Endodermal cell (in vitro differentiated cells): ENCODE results near the gene DIP2B. TPM values are rescaled to one million over a fixed set of nuclear protein-coding genes. Genes with fewer than 3 reads are reported as not detected.

ENCODE experiments used
- DNase-seq: peaks from one replicate; pipeline ENCODE4 v3.0.0-alpha.2; 2017
- H3K27ac ChIP-seq: 2 replicates; pipeline ENCODE4 v1.5.1; 2013; ENCODE audit warnings: mild to moderate bottlenecking, low read depth, low read length, moderate library complexity
- H3K27me3 ChIP-seq: 2 replicates; pipeline ENCODE4 v1.6.1; 2013; ENCODE audit warnings: mild to moderate bottlenecking, low read length, moderate library complexity; ENCODE audit not compliant: insufficient read depth, control insufficient read depth, poor library complexity, severe bottlenecking
- H3K36me3 ChIP-seq: 2 replicates; pipeline ENCODE4 v1.7.0; 2013; ENCODE audit warnings: mild to moderate bottlenecking, low read length, moderate library complexity; ENCODE audit not compliant: control insufficient read depth, insufficient read depth
- H3K4me1 ChIP-seq: one replicate; pipeline ENCODE4 v1.7.0; 2013; ENCODE audit warnings: low read length; ENCODE audit not compliant: control insufficient read depth, insufficient read depth
- H3K4me3 ChIP-seq: 2 replicates; pipeline ENCODE4 v1.5.1; 2013; ENCODE audit warnings: mild to moderate bottlenecking, low read length, moderate library complexity
- H3K9ac ChIP-seq: 2 replicates; pipeline ENCODE4 v1.6.1; 2013; ENCODE audit warnings: mild to moderate bottlenecking, low read length, moderate library complexity; ENCODE audit not compliant: poor library complexity, severe bottlenecking; ENCODE audit errors: extremely low read depth
- H3K9me3 ChIP-seq: 2 replicates; pipeline ENCODE4 v1.6.1; 2013; ENCODE audit warnings: mild to moderate bottlenecking, low read length, moderate library complexity; ENCODE audit not compliant: control insufficient read depth
- H3K27ac Mint-ChIP-seq: 2 replicates; pipeline ENCODE4 v1.8.0; 2020; ENCODE audit warnings: mixed read lengths
- H3K27me3 Mint-ChIP-seq: 2 replicates; pipeline ENCODE4 v1.8.0; 2021; ENCODE audit warnings: mild to moderate bottlenecking, mixed read lengths; ENCODE audit not compliant: insufficient read depth
- H3K36me3 Mint-ChIP-seq: 2 replicates; pipeline ENCODE4 v1.8.0; 2020; ENCODE audit warnings: low read depth, mixed read lengths
- H3K4me1 Mint-ChIP-seq: 2 replicates; pipeline ENCODE4 v1.8.0; 2020; ENCODE audit warnings: mixed read lengths
- H3K4me3 Mint-ChIP-seq: 2 replicates; pipeline ENCODE4 v1.8.0; 2020; ENCODE audit warnings: mild to moderate bottlenecking, moderate library complexity, mixed read lengths
- H3K9me3 Mint-ChIP-seq: 2 replicates; pipeline ENCODE4 v1.8.0; 2020; ENCODE audit warnings: mild to moderate bottlenecking, mixed read lengths
- CTCF ChIP-seq: fragments of 200-600 bp; sonication (generic); conservative IDR thresholded peaks from 2 replicates; pipeline ENCODE4 v1.5.0; 2021; ENCODE audit warnings: antibody characterized with exemption, mild to moderate bottlenecking
- WGBS, 2 experiments: methylation state at CpG; one replicate each; pipeline versions ENCODE4 v1.1.5 to v1.1.7; 2013; ENCODE audit warnings: missing lambda C conversion rate in 2 of 2, mixed read lengths in 1 of 2; ENCODE audit not compliant: insufficient coverage in 1 of 2, insufficient read length in 1 of 2; 5-methylcytosine and 5-hydroxymethylcytosine counted together
- total RNA-seq, 2 donors: library from RNA; stranded (reverse); fragmentation: NEBNext Ultra II Directional in 1 of 2; extraction: Animal tissue kit (Norgen Biotek cat#: 25700) in 1 of 2; gene quantifications; 2 replicates in 1 of 2; 3 replicates in 1 of 2; pipeline ENCODE4 v1.2.1, GENCODE V29; 2021

The DIP2B gene
- total RNA-seq, 2 donors from 2014 or later = 20.6 to 21.3 TPM

DNA sequence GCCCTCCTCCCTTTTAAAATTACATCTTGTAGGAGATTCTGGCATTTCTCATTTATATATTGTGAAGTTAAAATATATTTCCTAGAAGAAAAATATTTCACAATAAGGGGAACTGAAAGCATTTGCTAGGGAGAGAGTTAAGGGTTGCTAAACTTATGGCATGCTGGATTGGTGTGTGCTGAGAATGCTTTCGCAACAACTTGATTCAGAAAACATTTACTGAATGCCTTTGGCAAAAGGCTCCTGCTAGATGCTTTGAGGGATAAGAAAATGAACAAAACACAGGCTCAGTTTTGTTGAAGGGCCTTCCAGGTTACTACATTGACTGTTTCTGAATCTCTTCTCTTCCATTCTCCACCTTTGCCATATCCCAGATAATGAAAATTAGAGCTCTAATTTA is 67.5 kb downstream of the DIP2B start:
- peaks cover 9% of the 10 kb centered on the region for H3K4me1 ChIP-seq
- H3K9ac ChIP-seq = no peak overlapping the region
- H3K27ac ChIP-seq = no peak overlapping the region
- H3K36me3 ChIP-seq = no peaks in the 10 kb centered on the region
- Mint-ChIP-seq H3K4me3 (no peak overlapping the region), H3K36me3 (peaks cover 3% of the 10 kb centered on the region), H3K9me3 (no peaks in the 10 kb centered on the region), H3K27ac (no peak overlapping the region), H3K4me1 (peaks cover 45% of the 10 kb centered on the region), H3K27me3 (no peaks in the 10 kb centered on the region)
- 93 to 100% methylated on average over 1 of the region's 1 CpG for WGBS, 2 experiments
- no peaks in the 10 kb centered on the region for H3K27me3 ChIP-seq
- no peaks in the 10 kb centered on the region for H3K9me3 ChIP-seq
- no peak for TF ChIP-seq CTCF
- no peak overlapping the region for H3K4me3 ChIP-seq
- no peak for DNase-seq

DNA sequence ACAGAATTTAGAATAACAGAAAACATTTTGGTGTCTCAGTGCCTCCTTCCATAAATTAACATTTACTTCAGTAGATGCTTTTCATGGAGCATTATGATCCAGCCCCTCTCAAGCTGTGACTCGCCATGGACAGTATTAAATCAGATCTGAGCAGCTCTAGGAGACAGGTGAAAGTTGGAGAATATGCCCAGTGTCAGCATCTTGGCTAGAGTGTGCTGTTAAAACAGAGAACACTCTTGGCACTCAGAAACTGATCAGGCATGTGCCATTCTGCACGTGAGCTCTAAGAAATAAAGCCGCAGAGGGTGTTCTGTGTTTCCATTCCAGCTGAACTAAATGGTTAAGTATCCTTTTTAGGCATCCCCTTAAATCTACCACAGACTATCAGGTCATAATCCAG is 68.0 kb downstream of the DIP2B start:
- Histone ChIP-seq H3K4me1 (peaks cover 9% of the 10 kb centered on the region), H3K27me3 (no peaks in the 10 kb centered on the region), H3K27ac (no peak overlapping the region), H3K36me3 (no peaks in the 10 kb centered on the region), H3K4me3 (no peak overlapping the region), H3K9ac (no peak overlapping the region), H3K9me3 (no peaks in the 10 kb centered on the region)
- no peak for TF ChIP-seq CTCF
- Mint-ChIP-seq H3K27ac (no peak overlapping the region), H3K9me3 (no peaks in the 10 kb centered on the region), H3K4me3 (no peak overlapping the region), H3K27me3 (no peaks in the 10 kb centered on the region), H3K4me1 (peaks cover 44% of the 10 kb centered on the region), H3K36me3 (peaks cover 1% of the 10 kb centered on the region)
- 88 to 95% methylated on average over 3 of the region's 3 CpGs for WGBS, 2 experiments
- DNase-seq = no peak

DNA sequence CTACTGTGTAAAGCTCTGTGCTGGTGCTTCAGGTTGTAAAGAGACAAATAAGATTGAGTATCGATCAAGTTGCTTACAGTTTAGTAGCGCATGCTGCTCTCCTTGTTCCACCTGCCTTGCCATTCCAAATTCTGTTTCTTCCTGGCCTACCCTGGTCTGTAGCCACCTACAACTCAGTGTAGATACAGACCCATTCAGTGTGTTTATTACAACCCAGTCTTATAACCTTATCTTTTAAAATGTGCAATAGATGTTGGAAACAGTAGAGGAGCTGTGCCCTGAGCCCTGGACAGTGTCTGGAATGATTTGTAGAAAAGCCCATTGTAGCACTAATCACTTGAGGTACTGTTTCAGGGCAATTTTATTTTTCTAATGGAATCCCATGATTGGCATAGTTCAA is 68.5 kb downstream of the DIP2B start:
- no peaks in the 10 kb centered on the region for H3K9me3 ChIP-seq
- no peak overlapping the region for H3K9ac ChIP-seq
- H3K9me3 Mint-ChIP-seq = no peaks in the 10 kb centered on the region
- DNase-seq = no peak
- H3K4me3 ChIP-seq = no peak overlapping the region
- no peaks in the 10 kb centered on the region for H3K27me3 ChIP-seq
- no peak overlapping the region for H3K27ac Mint-ChIP-seq
- no peaks in the 10 kb centered on the region for H3K27me3 Mint-ChIP-seq
- H3K4me3 Mint-ChIP-seq = no peak overlapping the region
- H3K4me1 Mint-ChIP-seq = peaks cover 39% of the 10 kb centered on the region
- no peak overlapping the region for H3K27ac ChIP-seq
- no peaks in the 10 kb centered on the region for H3K36me3 Mint-ChIP-seq
- 95 to 100% methylated on average over 2 of the region's 2 CpGs for WGBS, 2 experiments
- H3K4me1 ChIP-seq = peaks cover 6% of the 10 kb centered on the region
- TF ChIP-seq CTCF = no peak
- no peaks in the 10 kb centered on the region for H3K36me3 ChIP-seq
